Muscle layer of duodenum (tissue), 2 donors: ENCODE results near the gene RALGPS1.
"Not testable (repeated sequence)": the region's sequence is repeated elsewhere in the genome, so short reads cannot be mapped to it uniquely, and the experiment has no call there.

Source experiments
- H3K27ac ChIP-seq: one replicate; pipeline ENCODE4 v1.7.0; 2013; ENCODE audit warnings: mild to moderate bottlenecking, low read length
- H3K27me3 ChIP-seq: one replicate; pipeline ENCODE4 v1.7.0; 2013; ENCODE audit warnings: low read depth, mild to moderate bottlenecking, control low read depth, low read length
- H3K36me3 ChIP-seq, 2 donors: one replicate each; pipeline ENCODE4 v1.7.0; 2013; ENCODE audit warnings: low read length in 2 of 2, control low read depth in 1 of 2, mild to moderate bottlenecking in 1 of 2; ENCODE audit not compliant: insufficient read depth in 2 of 2, control insufficient read depth in 1 of 2
- H3K4me1 ChIP-seq, 2 donors: one replicate each; pipeline ENCODE4 v1.7.0; 2013; ENCODE audit warnings: low read length in 2 of 2, mild to moderate bottlenecking in 2 of 2, control low read depth in 1 of 2, moderate library complexity in 1 of 2; ENCODE audit not compliant: insufficient read depth in 2 of 2, control insufficient read depth in 1 of 2
- H3K4me3 ChIP-seq, 2 donors: one replicate each; pipeline ENCODE4 v1.7.0; 2013; ENCODE audit warnings: low read length in 2 of 2, low read depth in 1 of 2, mild to moderate bottlenecking in 1 of 2
- H3K9me3 ChIP-seq, 2 donors: one replicate each; pipeline ENCODE4 v1.7.0; 2013; ENCODE audit warnings: low read length in 2 of 2, control low read depth in 1 of 2, mild to moderate bottlenecking in 1 of 2; ENCODE audit not compliant: control insufficient read depth in 1 of 2
- donor health status: healthy.

Gene RALGPS1

GRCh38 chr9:127167560-127168326 lies 253.2 kb downstream of the RALGPS1 start:
- Histone ChIP-seq H3K27me3 (no peaks in the 10 kb centered on the region), H3K36me3 (peaks cover 0 to 3% of the 10 kb centered on the region in 2 donors), H3K4me1 (no peaks in the 10 kb centered on the region), H3K9me3 (no peaks in the 10 kb centered on the region), H3K4me3 (no peak overlapping the region), H3K27ac (no peak overlapping the region)

GRCh38 chr9:127168756-127169574 lies 254.4 kb downstream of the RALGPS1 start:
- H3K4me1 ChIP-seq: no peaks in the 10 kb centered on the region
- no peaks in the 10 kb centered on the region for H3K27me3 ChIP-seq
- H3K4me3 ChIP-seq: no peak overlapping the region
- peaks cover 0 to 3% of the 10 kb centered on the region in 2 donors for H3K36me3 ChIP-seq
- H3K9me3 ChIP-seq: no peaks in the 10 kb centered on the region
- H3K27ac ChIP-seq: no peak overlapping the region

DNA sequence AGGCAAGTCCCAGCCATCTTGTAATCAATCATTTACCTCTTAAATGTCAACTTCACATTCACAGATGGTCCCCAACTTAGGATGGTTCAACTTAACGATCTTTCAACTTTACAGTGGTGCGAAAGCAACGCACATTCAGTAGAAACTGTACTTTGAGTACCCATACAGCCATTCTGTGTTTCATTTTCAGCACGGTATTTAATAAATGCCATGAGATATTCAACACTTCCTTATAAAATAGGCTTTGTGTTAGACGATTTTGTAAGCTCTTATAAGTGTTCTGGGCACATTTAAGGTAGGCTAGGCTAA lies 254.9 kb downstream of the RALGPS1 start:
- H3K27ac ChIP-seq: no peak overlapping the region

GRCh38 chr9:127170103-127170502 lies 255.5 kb downstream of the RALGPS1 start:
- Histone ChIP-seq H3K27me3 (no peaks in the 10 kb centered on the region), H3K9me3 (no peaks in the 10 kb centered on the region), H3K4me1 (no peaks in the 10 kb centered on the region), H3K36me3 (peaks cover 0 to 3% of the 10 kb centered on the region in 2 donors), H3K4me3 (no peak overlapping the region), H3K27ac (no peak overlapping the region)

More for the DNA sequence above, 254.9 kb downstream of the RALGPS1 start:
- Histone ChIP-seq H3K4me1 (no peaks in the 10 kb centered on the region), H3K4me3 (no peak overlapping the region), H3K36me3 (peaks cover 0 to 3% of the 10 kb centered on the region in 2 donors), H3K9me3 (no peaks in the 10 kb centered on the region), H3K27me3 (no peaks in the 10 kb centered on the region)

DNA sequence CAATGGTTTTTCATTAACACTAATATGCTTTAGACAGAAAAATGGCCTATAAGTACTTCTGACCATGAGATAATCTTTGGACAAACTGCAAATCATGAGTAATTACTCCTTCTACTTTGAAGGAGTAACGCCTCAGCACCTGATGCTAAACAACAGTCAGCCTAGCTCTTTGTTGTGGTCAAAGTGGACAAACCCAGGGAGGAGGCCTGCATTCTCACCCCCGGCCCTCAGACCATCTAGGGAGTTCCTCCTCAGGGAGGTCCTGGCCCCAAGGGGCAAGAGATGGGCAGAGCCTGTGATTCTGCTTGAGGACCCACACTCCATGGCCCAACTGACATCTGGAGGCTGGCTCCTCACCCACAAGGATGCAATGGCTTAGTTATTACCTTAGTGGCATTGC lies 256.1 kb downstream of the RALGPS1 start:
- no peaks in the 10 kb centered on the region for H3K27me3 ChIP-seq
- no peaks in the 10 kb centered on the region for H3K4me1 ChIP-seq
- no peaks in the 10 kb centered on the region for H3K9me3 ChIP-seq
- H3K27ac ChIP-seq: no peak overlapping the region
- no peak overlapping the region for H3K4me3 ChIP-seq
- peaks cover 0 to 3% of the 10 kb centered on the region in 2 donors for H3K36me3 ChIP-seq

DNA sequence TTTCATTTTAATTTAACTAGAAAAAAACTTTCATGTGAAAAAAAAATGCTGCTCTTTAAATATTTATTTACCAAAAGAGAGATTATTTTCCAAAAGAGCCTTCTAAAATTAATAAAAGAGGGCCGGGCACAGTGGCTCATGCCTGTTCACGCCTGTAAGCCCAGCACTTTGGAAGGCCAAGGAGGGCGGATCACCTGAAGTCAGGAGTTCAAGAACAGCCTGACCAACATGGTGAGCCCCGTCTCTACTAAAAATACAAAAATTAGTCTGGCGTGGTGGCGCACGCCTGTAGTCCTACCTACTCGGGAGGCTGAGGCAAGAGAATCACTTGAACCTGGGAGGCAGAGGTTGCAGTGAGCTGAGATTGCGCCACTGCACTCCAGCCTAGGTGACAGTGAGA lies 256.8 kb downstream of the RALGPS1 start:
- not testable (repeated sequence) for H3K27me3 ChIP-seq, H3K4me1 ChIP-seq, H3K9me3 ChIP-seq, H3K4me3 ChIP-seq, H3K27ac ChIP-seq, H3K36me3 ChIP-seq

- H3K9me3 ChIP-seq: no peaks in the 10 kb centered on the region
- H3K27ac ChIP-seq: peak overlapping the region; percentile 66
- no peaks in the 10 kb centered on the region for H3K27me3 ChIP-seq
- no peak overlapping the region for H3K4me3 ChIP-seq
- H3K4me1 ChIP-seq: no peaks in the 10 kb centered on the region
- peaks cover 0 to 3% of the 10 kb centered on the region in 2 donors for H3K36me3 ChIP-seq
These were observed 257.6 kb downstream of the RALGPS1 start for GRCh38 chr9:127172066-127172707.

GRCh38 chr9:127173063-127173462 lies 258.5 kb downstream of the RALGPS1 start:
- no peaks in the 10 kb centered on the region for H3K9me3 ChIP-seq
- no peak overlapping the region for H3K4me3 ChIP-seq
- H3K27ac ChIP-seq: peak overlapping the region; percentile 66
- no peaks in the 10 kb centered on the region for H3K4me1 ChIP-seq
- H3K27me3 ChIP-seq: no peaks in the 10 kb centered on the region
- no peaks in the 10 kb centered on the region for H3K36me3 ChIP-seq

GRCh38 chr9:127174386-127175318 lies 260.1 kb downstream of the RALGPS1 start:
- H3K9me3 ChIP-seq: no peaks in the 10 kb centered on the region
- no peak overlapping the region for H3K4me3 ChIP-seq
- H3K36me3 ChIP-seq: no peaks in the 10 kb centered on the region
- no peak overlapping the region for H3K27ac ChIP-seq
- peaks cover 0 to 8% of the 10 kb centered on the region in 2 donors for H3K4me1 ChIP-seq
- H3K27me3 ChIP-seq: no peaks in the 10 kb centered on the region

DNA sequence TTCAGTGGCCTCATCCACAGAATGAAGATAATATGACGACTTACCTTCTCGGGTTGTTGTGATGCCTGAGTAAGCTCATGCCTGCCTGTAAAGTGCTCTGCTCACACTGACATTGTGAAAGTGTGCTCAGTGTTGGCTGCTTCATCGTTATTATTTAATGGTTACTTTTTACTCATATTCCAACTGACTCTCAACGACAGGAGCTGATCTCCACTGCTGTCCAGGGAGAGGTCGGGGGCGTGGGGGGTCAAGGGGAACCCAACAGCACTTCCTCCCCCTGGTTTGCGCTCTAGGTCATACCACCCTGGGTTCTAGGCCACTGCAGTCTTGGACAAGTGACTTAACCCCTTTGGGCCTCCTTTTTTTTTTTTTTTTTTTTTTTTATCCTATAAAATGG lies 260.7 kb downstream of the RALGPS1 start:
- Histone ChIP-seq H3K27me3 (no peaks in the 10 kb centered on the region), H3K9me3 (no peaks in the 10 kb centered on the region), H3K4me3 (no peak overlapping the region), H3K36me3 (no peaks in the 10 kb centered on the region), H3K4me1 (peaks cover 0 to 8% of the 10 kb centered on the region in 2 donors), H3K27ac (no peak overlapping the region)
